Testis (tissue), 3 donors: Measurements from ENCODE around the gene DDIAS. TPM values are rescaled to one million over a fixed set of nuclear protein-coding genes. Genes with fewer than 3 reads are reported as not detected.

Experiments
- DNase-seq: peaks from one replicate; pipeline ENCODE4 v3.0.0-alpha.2; 2019
- H3K27ac ChIP-seq, 2 donors: fragments of 200-600 bp; sonication (generic); one replicate each; pipeline ENCODE4 v1.5.1; 2019
- H3K27me3 ChIP-seq: fragments of 200-600 bp; sonication (generic); one replicate; pipeline ENCODE4 v1.5.1; 2019
- H3K36me3 ChIP-seq: fragments of 200-600 bp; sonication (generic); one replicate; pipeline ENCODE4 v1.5.1; 2017; ENCODE audit warnings: low read depth; ENCODE audit errors: missing control alignments
- H3K4me1 ChIP-seq: fragments of 200-600 bp; sonication (generic); one replicate; pipeline ENCODE4 v1.5.1; 2019
- H3K4me3 ChIP-seq, 2 donors: fragments of 200-600 bp; sonication (generic); one replicate each; pipeline ENCODE4 v1.5.1; 2017 to 2019
- H3K9me3 ChIP-seq: fragments of 200-600 bp; sonication (generic); one replicate; pipeline ENCODE4 v1.5.1; 2017
- POLR2A ChIP-seq: fragments of 450-650 bp; IDR thresholded peaks from one replicate; pipeline ENCODE4 v1.6.1; 2017; ENCODE audit warnings: antibody characterized with exemption, mild to moderate bottlenecking, moderate library complexity
- WGBS, 2 donors: methylation state at CpG; one replicate each; pipeline ENCODE4 v1.1.5; 2018; 5-methylcytosine and 5-hydroxymethylcytosine counted together
- intact Hi-C: fragments of 100-400 bp; cut with DNase I; formaldehyde crosslinking; loops from one replicate; pipeline ENCODE4 v1.15.1; 2023; ENCODE audit warnings: low total_unique reads
- polyA plus RNA-seq: library from polyadenylated mRNA; stranded (reverse); fragments of 350-450 nt; fragmentation: Illumina TruSeq; extraction: RNeasy Lipid Tissue Mini Kit (QIAGEN cat#74804); gene quantifications from one replicate; pipeline ENCODE4 v1.2.3, GENCODE V29; 2014; ENCODE audit warnings: low read depth, low replicate concordance; ENCODE audit not compliant: insufficient read depth
- total RNA-seq, 2 donors: library from RNA; depleted of rRNA; stranded (reverse); fragments of >200 nt; gene quantifications; one replicate each; pipeline ENCODE4 v1.2.3, GENCODE V29; 2016
- TF ChIP-seq, protein P1 (sequence below), 3 experiments: fragments of 450-650 bp in 2 of 3; fragments of 200-600 bp in 1 of 3; sonication (generic) in 1 of 3; IDR thresholded peaks; one replicate each; pipeline ENCODE4 v1.5.1; 2016 to 2019; ENCODE audit warnings: antibody characterized with exemption in 3 of 3, mild to moderate bottlenecking in 2 of 3, moderate library complexity in 1 of 3

The DDIAS gene
- total and polyA plus RNA-seq, 3 donors from 2014 or later = 11.8 to 14.6 (median 13.4) TPM

DNA sequence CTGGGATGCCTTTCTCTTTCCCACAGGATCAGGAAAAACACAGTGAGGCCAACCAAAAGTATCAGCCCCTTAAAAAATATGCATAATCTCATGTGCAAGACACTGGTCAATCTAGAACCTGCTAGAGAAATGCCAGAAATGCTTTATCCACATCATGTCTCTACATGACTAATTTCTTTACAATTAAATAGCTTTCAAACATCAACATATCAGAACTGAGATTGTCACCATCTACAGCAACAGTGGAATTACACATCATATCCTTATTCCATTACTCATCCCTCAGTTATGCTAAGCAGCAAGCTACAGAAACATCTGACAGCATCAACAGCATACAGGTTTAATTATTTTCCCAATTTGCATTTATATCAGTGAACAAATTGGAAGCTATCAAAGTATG, 78.8 kb downstream of the DDIAS start:
- no peaks in the 10 kb centered on the region for H3K4me1 ChIP-seq
- H3K9me3 ChIP-seq = no peaks in the 10 kb centered on the region
- no peak for DNase-seq
- intact Hi-C loops = no loop called here
- TF ChIP-seq, protein P1, sequence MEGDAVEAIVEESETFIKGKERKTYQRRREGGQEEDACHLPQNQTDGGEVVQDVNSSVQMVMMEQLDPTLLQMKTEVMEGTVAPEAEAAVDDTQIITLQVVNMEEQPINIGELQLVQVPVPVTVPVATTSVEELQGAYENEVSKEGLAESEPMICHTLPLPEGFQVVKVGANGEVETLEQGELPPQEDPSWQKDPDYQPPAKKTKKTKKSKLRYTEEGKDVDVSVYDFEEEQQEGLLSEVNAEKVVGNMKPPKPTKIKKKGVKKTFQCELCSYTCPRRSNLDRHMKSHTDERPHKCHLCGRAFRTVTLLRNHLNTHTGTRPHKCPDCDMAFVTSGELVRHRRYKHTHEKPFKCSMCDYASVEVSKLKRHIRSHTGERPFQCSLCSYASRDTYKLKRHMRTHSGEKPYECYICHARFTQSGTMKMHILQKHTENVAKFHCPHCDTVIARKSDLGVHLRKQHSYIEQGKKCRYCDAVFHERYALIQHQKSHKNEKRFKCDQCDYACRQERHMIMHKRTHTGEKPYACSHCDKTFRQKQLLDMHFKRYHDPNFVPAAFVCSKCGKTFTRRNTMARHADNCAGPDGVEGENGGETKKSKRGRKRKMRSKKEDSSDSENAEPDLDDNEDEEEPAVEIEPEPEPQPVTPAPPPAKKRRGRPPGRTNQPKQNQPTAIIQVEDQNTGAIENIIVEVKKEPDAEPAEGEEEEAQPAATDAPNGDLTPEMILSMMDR (IDR thresholded peaks at IDR 0.05) = no peak
- no peak for TF ChIP-seq POLR2A
- no peak overlapping the region for H3K27ac ChIP-seq
- no peaks in the 10 kb centered on the region for H3K36me3 ChIP-seq
- H3K4me3 ChIP-seq = no peak overlapping the region
- H3K27me3 ChIP-seq = no peaks in the 10 kb centered on the region

DNA sequence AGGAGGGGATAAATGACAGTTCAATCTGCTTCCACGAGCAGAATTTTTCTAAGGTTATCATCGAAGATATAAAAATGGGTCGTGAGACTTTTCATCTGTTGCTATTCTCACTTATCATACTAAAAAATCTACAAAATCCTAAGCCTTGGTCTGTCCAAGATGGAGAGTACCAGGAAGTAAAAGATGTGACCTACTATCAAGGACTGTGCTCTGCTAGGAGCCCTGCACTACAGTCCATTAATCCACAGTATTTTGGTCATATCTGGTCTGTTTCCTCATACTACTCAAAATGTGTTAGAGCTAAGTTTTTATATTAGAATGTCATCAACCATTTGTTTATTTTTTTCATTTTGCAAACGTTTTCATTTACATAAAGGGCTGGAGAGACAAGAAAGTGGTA, 79.4 kb downstream of the DDIAS start:
- H3K4me3 ChIP-seq = no peak overlapping the region
- H3K4me1 ChIP-seq = no peaks in the 10 kb centered on the region
- no peak overlapping the region for H3K27ac ChIP-seq
- no peaks in the 10 kb centered on the region for H3K36me3 ChIP-seq
- intact Hi-C loops = no loop called here
- WGBS, 2 donors = 86 to 87% methylated on average over 4 of the region's 4 CpGs
- DNase-seq = no peak
- H3K27me3 ChIP-seq = no peaks in the 10 kb centered on the region
- TF ChIP-seq, protein P1 (IDR thresholded peaks at IDR 0.05) = no peak
- TF ChIP-seq POLR2A = no peak
- H3K9me3 ChIP-seq = no peaks in the 10 kb centered on the region

DNA sequence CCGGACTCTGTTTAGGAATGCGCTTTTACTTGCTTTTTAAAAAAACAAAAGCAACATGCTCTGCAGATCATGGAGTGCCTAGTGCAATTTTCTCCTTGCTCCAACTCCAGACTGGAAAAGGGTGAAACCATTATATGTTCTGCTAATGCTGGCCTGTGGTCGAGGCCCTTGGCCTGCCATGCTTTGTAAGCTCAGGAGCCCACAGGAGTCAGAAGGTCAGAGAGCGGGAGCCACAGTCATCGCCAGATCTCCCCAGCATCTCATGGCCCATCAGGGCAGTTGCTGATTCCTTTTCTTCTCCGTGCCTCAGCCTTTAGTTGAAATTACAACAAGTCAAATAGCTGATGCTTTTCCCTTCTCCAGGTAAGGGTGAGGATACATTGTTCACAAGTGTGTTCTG, 80.3 kb downstream of the DDIAS start:
- WGBS, 2 donors = 93 to 98% methylated on average over 6 of the region's 6 CpGs
- H3K36me3 ChIP-seq = no peaks in the 10 kb centered on the region
- intact Hi-C loops = no loop called here

More for the DNA sequence above, 80.3 kb downstream of the DDIAS start:
- H3K4me1 ChIP-seq = peaks cover 7% of the 10 kb centered on the region
- no peaks in the 10 kb centered on the region for H3K9me3 ChIP-seq
- H3K27ac ChIP-seq = no peak overlapping the region
- no peaks in the 10 kb centered on the region for H3K27me3 ChIP-seq
- no peak for DNase-seq
- TF ChIP-seq, protein P1 (IDR thresholded peaks at IDR 0.05) = no peak
- no peak for TF ChIP-seq POLR2A
- H3K4me3 ChIP-seq = no peak overlapping the region

Other genes starting within 250 kb of the DDIAS start
- gene FAM181B, start 167.9 kb upstream of the DDIAS start, total RNA-seq = 1 to 10 TPM; 1.1 to 1.2 TPM
- gene FAM181B, start 167.9 kb upstream of the DDIAS start, polyA plus RNA-seq = 0.45 TPM
- 10 to 100 TPM; 41.3 to 46.9 TPM for gene PRCP, start 1.3 kb upstream of the DDIAS start, total RNA-seq
- gene PRCP, start 1.3 kb upstream of the DDIAS start, polyA plus RNA-seq = 118 TPM
- gene RAB30, start 170.2 kb downstream of the DDIAS start, total RNA-seq = 10 to 100 TPM; 12.3 to 13.1 TPM
- gene RAB30, start 170.2 kb downstream of the DDIAS start, polyA plus RNA-seq = 11.4 TPM